Kidney (tissue), 14 donors: ENCODE results near the gene IKZF1. TPM values are rescaled to one million over a fixed set of nuclear protein-coding genes. Genes with fewer than 3 reads are reported as not detected.

ENCODE experiments used
- DNase-seq, 5 donors: peaks; one replicate each; pipeline ENCODE4 v3.0.0-alpha.2; 2013 to 2020
- FAIRE-seq: peaks from 2 replicates; lab custom pipeline; 2012; peaks lifted over from hg19 to GRCh38; lab: Jason Lieb, UNC
- H3K27ac ChIP-seq, 2 donors: one replicate each; pipeline ENCODE4 v1.7.0; 2013; ENCODE audit warnings: low read depth in 2 of 2, low read length in 2 of 2, inconsistent platforms in 1 of 2
- H3K27me3 ChIP-seq: one replicate; pipeline ENCODE4 v1.7.1; 2013; ENCODE audit warnings: low read length, inconsistent platforms; ENCODE audit not compliant: control insufficient read depth, insufficient read depth
- H3K36me3 ChIP-seq, 3 donors: one replicate each; pipeline versions ENCODE4 v1.7.0 to v1.7.1; 2013; ENCODE audit warnings: low read length in 3 of 3, control low read depth in 1 of 3, inconsistent platforms in 1 of 3; ENCODE audit not compliant: insufficient read depth in 3 of 3, control insufficient read depth in 2 of 3
- H3K4me1 ChIP-seq, 3 donors: one replicate each; pipeline versions ENCODE4 v1.7.0 to v1.7.1; 2013; ENCODE audit warnings: low read length in 3 of 3, inconsistent platforms in 1 of 3, low read depth in 1 of 3; ENCODE audit not compliant: control insufficient read depth in 2 of 3, insufficient read depth in 2 of 3
- H3K4me3 ChIP-seq, 3 donors: one replicate each; pipeline versions ENCODE4 v1.7.0 to v1.8.1; 2013; ENCODE audit warnings: low read length in 3 of 3, control low read depth in 1 of 3, inconsistent platforms in 1 of 3
- H3K9ac ChIP-seq, 3 donors: one replicate each; pipeline versions ENCODE4 v1.7.0 to v1.7.1; 2013; ENCODE audit warnings: low read length in 3 of 3, control low read depth in 1 of 3, inconsistent platforms in 1 of 3
- H3K9me3 ChIP-seq, 3 donors: one replicate each; pipeline versions ENCODE4 v1.7.0 to v1.7.1; 2013; ENCODE audit warnings: low read length in 3 of 3, control low read depth in 1 of 3, inconsistent platforms in 1 of 3; ENCODE audit not compliant: control insufficient read depth in 2 of 3, insufficient read depth in 1 of 3
- CTCF ChIP-seq: IDR thresholded peaks from 3 replicates; pipeline ENCODE4 v1.5.1; 2012; ENCODE audit warnings: mild to moderate bottlenecking, moderate library complexity, borderline replicate concordance; ENCODE audit not compliant: insufficient read depth; ENCODE audit errors: extremely low read depth
- intact Hi-C: fragments of 100-400 bp; cut with DNase I; formaldehyde crosslinking; loops from one replicate; pipeline ENCODE4 v1.11.1; 2022
- polyA plus RNA-seq: library from polyadenylated mRNA; stranded (reverse); fragments of 350-450 nt; fragmentation: Illumina TruSeq; extraction: RNeasy Lipid Tissue Mini Kit (QIAGEN cat#74804); gene quantifications from one replicate; pipeline ENCODE4 v1.2.3, GENCODE V29; 2014; ENCODE audit warnings: low read depth, low replicate concordance; ENCODE audit not compliant: insufficient read depth
- total RNA-seq: library from RNA; stranded (reverse); fragmentation: NEBNext Ultra II Directional; extraction: Animal tissue kit (Norgen Biotek cat#: 25700); gene quantifications from one replicate; pipeline ENCODE4 v1.2.1, GENCODE V29; 2021
- donor health status: control.
- donor health status: control.
- donor health status: control.
- donor health status: control.
- donor health status: control.
- donor health status: DM: yes; HTN: yes; CAD: no.
- donor health status: Normal renal cell carcinoma (clear cell type).

Gene IKZF1
- total and polyA plus RNA-seq, 2 donors from 2014 or later = 0.52 to 36.8 TPM

- FAIRE-seq (no peak), DNase-seq (no peak)
- Histone ChIP-seq H3K9me3 (no peaks in the 10 kb centered on the region), H3K9ac (no peak overlapping the region), H3K36me3 (no peaks in the 10 kb centered on the region), H3K4me3 (no peak overlapping the region), H3K27ac (no peak overlapping the region), H3K27me3 (no peaks in the 10 kb centered on the region), H3K4me1 (no peaks in the 10 kb centered on the region)
- intact Hi-C loops = no loop called here
- TF ChIP-seq CTCF = no peak
These were observed 112.1 kb downstream of the IKZF1 start for GRCh38 chr7:50416527-50417182.

DNA sequence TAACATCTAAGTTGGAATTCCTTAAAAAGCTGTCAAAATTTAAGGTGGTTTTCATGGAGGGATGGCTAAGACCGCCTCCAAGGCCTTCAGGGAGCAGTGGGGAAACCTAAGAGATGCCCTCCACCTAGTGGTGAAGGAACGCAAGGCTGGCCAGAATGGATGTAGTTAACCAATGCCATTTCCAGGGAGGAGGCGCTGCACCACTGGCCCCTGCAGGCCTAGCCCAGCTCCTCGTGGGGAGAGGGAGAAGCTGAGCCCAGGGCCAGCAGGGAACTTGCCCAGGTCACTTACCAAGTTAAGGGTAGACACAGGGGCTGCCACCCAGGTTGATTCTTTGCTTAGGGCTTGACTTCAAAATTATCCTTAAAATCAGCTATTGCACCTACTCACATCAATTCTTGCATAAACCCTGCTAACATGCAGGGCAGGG is 113.6 kb downstream of the IKZF1 start:
- no peak overlapping the region for H3K9ac ChIP-seq
- H3K4me1 ChIP-seq = no peaks in the 10 kb centered on the region
- H3K27ac ChIP-seq = no peak overlapping the region
- H3K36me3 ChIP-seq = no peaks in the 10 kb centered on the region
- intact Hi-C loops = no loop called here
- FAIRE-seq (no peak), DNase-seq (peak in 4 of 5 donors; percentile 71 to 87 (median 82))
- H3K9me3 ChIP-seq = no peaks in the 10 kb centered on the region
- TF ChIP-seq CTCF = peak; percentile 87
- no peaks in the 10 kb centered on the region for H3K27me3 ChIP-seq
- no peak overlapping the region for H3K4me3 ChIP-seq

GRCh38 chr7:50418526-50419290 is 114.2 kb downstream of the IKZF1 start:
- no peaks in the 10 kb centered on the region for H3K27me3 ChIP-seq
- no peak for FAIRE-seq
- H3K4me1 ChIP-seq = no peaks in the 10 kb centered on the region
- no peak overlapping the region for H3K9ac ChIP-seq
- peak in 2 of 5 donors; percentile 8 to 12 for DNase-seq
- H3K9me3 ChIP-seq = no peaks in the 10 kb centered on the region
- H3K4me3 ChIP-seq = no peak overlapping the region
- H3K27ac ChIP-seq = no peak overlapping the region
- H3K36me3 ChIP-seq = no peaks in the 10 kb centered on the region
- intact Hi-C loops = no loop called here
- TF ChIP-seq CTCF = no peak
